Loucy (cell line): ENCODE results near the gene SH2D5.

Source experiments
- EZH2phosphoT487 ChIP-seq: fragments of 200-600 bp; IDR thresholded peaks from 2 replicates; pipeline ENCODE4 v1.6.1; 2018; ENCODE audit warnings: antibody characterized with exemption, mild to moderate bottlenecking, moderate library complexity, borderline replicate concordance
- TF ChIP-seq, protein P1 (sequence below): fragments of 200-600 bp; sonication (generic); conservative IDR thresholded peaks from 2 replicates; pipeline ENCODE4 v1.5.1; 2014; ENCODE audit warnings: mild to moderate bottlenecking, antibody characterized with exemption, low read length

DNA sequence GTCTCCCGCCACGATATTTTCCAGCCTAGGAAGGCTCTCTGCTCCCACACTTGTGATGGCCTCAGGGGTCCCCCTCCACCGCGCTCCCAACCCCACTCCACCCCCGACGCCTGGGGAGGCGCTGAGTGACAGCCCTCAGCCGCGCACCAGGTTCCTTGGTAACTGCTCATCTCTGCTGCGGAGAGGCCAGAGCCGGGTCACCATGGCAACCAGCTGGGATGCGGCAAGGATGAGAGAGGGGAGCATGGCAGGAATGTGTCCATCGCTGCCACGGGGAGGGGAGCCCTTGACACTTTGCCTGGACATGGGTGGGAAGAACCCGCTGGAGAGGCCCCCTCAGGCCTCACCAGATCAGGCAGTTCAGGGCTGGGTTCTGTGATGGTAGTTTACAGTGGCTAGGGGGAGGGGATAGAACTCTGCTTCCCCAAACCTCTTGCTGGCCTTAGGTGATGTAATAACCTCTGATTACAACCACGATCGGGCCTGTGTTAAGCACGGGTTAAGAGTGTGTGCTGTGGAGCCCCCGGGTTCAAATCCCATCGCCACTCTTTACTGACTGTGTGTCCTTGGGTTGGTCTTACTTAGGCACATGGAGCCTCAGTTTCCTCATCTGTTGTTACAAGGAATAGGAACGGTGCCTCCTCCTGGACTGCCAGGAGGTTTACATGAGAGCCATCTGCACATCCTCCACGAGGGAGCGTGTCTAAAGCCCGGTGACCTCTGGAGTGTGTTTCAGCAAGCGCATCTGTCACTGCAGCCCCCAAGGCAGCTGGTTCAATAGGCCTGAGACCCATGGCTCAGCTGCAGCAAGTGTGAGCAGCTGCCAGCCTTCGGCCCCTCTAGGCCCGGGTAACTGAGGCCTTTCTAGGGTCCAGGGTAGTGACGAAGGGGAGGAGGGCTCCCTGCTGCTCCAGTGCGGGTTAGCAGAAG, 21.0 kb downstream of the SH2D5 start:
- TF ChIP-seq, protein P1, sequence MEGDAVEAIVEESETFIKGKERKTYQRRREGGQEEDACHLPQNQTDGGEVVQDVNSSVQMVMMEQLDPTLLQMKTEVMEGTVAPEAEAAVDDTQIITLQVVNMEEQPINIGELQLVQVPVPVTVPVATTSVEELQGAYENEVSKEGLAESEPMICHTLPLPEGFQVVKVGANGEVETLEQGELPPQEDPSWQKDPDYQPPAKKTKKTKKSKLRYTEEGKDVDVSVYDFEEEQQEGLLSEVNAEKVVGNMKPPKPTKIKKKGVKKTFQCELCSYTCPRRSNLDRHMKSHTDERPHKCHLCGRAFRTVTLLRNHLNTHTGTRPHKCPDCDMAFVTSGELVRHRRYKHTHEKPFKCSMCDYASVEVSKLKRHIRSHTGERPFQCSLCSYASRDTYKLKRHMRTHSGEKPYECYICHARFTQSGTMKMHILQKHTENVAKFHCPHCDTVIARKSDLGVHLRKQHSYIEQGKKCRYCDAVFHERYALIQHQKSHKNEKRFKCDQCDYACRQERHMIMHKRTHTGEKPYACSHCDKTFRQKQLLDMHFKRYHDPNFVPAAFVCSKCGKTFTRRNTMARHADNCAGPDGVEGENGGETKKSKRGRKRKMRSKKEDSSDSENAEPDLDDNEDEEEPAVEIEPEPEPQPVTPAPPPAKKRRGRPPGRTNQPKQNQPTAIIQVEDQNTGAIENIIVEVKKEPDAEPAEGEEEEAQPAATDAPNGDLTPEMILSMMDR, result no peak
- no peak for TF ChIP-seq EZH2phosphoT487
